Breast epithelium (tissue), 4 donors: Measurements from ENCODE around the gene PRRT1. TPM values are rescaled to one million over a fixed set of nuclear protein-coding genes. Genes with fewer than 3 reads are reported as not detected.

Source experiments
- DNase-seq, 2 donors: peaks; one replicate each; pipeline ENCODE4 v3.0.0-alpha.2; 2019; ENCODE audit warnings: low spot score in 2 of 2
- H3K27ac ChIP-seq, 2 donors: fragments of 200-600 bp; sonication (generic) in 1 of 2; one replicate each; pipeline ENCODE4 v1.5.1; 2016 to 2019; ENCODE audit warnings: mild to moderate bottlenecking in 1 of 2
- H3K27me3 ChIP-seq, 2 donors: fragments of 200-600 bp; sonication (generic) in 1 of 2; one replicate each; pipeline versions ENCODE4 v1.5.1 to v1.6.0; 2017 to 2019; ENCODE audit warnings: control low read depth in 1 of 2, mild to moderate bottlenecking in 1 of 2
- H3K36me3 ChIP-seq: fragments of 200-600 bp; one replicate; pipeline ENCODE4 v1.5.1; 2019
- H3K4me1 ChIP-seq, 2 donors: fragments of 200-600 bp; sonication (generic); one replicate each; pipeline ENCODE4 v1.5.1; 2016 to 2019; ENCODE audit warnings: control low read depth in 1 of 2
- H3K4me3 ChIP-seq, 3 donors: fragments of 200-600 bp; sonication (generic); 1 replicate in 2 of 3; 2 replicates in 1 of 3; pipeline ENCODE4 v1.5.1; 2016 to 2019; ENCODE audit warnings: mild to moderate bottlenecking in 3 of 3, moderate library complexity in 2 of 3
- H3K9me3 ChIP-seq, 2 donors: fragments of 200-600 bp; sonication (generic) in 1 of 2; one replicate each; pipeline ENCODE4 v1.5.1; 2016 to 2019; ENCODE audit warnings: control low read depth in 1 of 2
- POLR2A ChIP-seq: fragments of 450-650 bp; IDR thresholded peaks from one replicate; pipeline ENCODE4 v1.6.1; 2016; ENCODE audit warnings: antibody characterized with exemption, mild to moderate bottlenecking, moderate library complexity
- POLR2AphosphoS5 ChIP-seq, 3 donors: sonication (generic); formaldehyde crosslinking; IDR thresholded peaks; one replicate each; pipeline ENCODE4 v1.6.1; 2017; ENCODE audit warnings: antibody characterized with exemption in 3 of 3
- intact Hi-C: fragments of 100-400 bp; cut with DNase I; formaldehyde crosslinking; loops from one replicate; pipeline ENCODE4 v1.15.1; 2023; ENCODE audit warnings: low total_unique reads
- total RNA-seq, 3 donors: library from RNA; depleted of rRNA; stranded (reverse); fragments of >200 nt; gene quantifications; one replicate each; pipeline ENCODE4 v1.1.0, GENCODE V29; 2016
- TF ChIP-seq, protein P1 (sequence below), 3 donors: fragments of 450-650 bp; IDR thresholded peaks; one replicate each; pipeline ENCODE4 v1.5.1; 2016 to 2017; ENCODE audit warnings: antibody characterized with exemption in 3 of 3, mild to moderate bottlenecking in 3 of 3, moderate library complexity in 3 of 3

The PRRT1 gene
- total RNA-seq, 3 donors from 2014 or later, result 0.48 to 2.8 (median 1.3) TPM

DNA sequence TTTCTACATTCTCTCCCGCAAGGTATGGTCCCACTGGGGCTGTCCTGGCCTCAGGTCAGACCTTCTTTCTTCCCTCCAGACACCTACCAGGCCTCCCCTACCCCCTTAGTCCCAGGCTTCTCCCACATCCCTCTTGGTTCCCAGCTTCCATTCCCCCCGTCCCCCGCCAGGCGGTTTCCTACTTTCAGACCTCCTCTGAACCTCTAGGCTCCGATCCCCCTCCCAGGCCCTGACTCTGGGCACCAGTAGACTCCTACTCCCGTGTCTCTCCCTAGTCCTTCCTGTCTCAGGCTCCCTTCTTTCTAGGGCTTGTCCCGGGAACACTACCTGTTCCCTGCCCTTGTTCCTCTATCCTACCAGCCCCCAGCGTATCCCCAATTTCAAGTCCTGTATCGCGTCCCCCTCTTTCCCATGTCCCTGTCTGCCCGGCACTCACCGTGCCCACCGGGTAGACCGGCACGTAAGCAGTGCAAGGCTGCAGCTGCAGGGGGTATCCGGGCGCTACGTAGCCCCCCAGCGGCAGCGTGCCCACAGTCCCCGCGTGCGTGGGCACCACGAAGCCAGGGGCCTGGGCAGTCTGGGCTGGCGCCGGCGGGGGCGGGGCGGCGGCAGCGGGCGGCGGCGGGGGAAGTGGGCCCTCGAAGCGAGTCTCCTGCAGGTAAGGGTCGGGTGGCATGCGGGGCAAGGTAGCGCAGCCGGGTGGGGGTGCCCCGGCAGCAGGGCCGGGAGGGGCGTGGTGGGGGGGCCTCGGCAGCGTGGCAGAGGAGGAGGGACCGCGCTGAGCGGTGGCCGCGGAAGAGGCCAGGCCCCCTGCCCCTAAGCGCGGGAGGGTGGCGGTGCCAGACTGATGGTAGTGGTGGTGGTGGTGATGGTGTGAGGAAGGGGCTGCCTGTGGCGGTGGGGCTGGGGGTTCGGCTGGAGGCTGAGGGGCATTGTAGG, 1.5 kb downstream of the PRRT1 start:
- Histone ChIP-seq H3K27ac (peak overlapping the region in 1 of 2 donors; percentile 9), H3K27me3 (no peaks in the 10 kb centered on the region), H3K36me3 (no peaks in the 10 kb centered on the region), H3K4me3 (peak overlapping the region in 2 of 3 donors; percentile 82 to 84), H3K9me3 (no peaks in the 10 kb centered on the region), H3K4me1 (peaks cover 0 to 3% of the 10 kb centered on the region in 2 donors)
- no peak for TF ChIP-seq POLR2A
- TF ChIP-seq POLR2AphosphoS5 (IDR thresholded peaks at IDR 0.05), result no peak
- intact Hi-C loops, result no loop called here
- no peak for DNase-seq

GRCh38 chr6:32149092-32149755, 2.5 kb downstream of the PRRT1 start:
- Histone ChIP-seq H3K4me3 (peak overlapping the region in 2 of 3 donors; percentile 26 to 33), H3K27ac (no peak overlapping the region)
- TF ChIP-seq POLR2AphosphoS5 (IDR thresholded peaks at IDR 0.05) (no peak), POLR2A (no peak)
- TF ChIP-seq, protein P1, sequence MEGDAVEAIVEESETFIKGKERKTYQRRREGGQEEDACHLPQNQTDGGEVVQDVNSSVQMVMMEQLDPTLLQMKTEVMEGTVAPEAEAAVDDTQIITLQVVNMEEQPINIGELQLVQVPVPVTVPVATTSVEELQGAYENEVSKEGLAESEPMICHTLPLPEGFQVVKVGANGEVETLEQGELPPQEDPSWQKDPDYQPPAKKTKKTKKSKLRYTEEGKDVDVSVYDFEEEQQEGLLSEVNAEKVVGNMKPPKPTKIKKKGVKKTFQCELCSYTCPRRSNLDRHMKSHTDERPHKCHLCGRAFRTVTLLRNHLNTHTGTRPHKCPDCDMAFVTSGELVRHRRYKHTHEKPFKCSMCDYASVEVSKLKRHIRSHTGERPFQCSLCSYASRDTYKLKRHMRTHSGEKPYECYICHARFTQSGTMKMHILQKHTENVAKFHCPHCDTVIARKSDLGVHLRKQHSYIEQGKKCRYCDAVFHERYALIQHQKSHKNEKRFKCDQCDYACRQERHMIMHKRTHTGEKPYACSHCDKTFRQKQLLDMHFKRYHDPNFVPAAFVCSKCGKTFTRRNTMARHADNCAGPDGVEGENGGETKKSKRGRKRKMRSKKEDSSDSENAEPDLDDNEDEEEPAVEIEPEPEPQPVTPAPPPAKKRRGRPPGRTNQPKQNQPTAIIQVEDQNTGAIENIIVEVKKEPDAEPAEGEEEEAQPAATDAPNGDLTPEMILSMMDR (IDR thresholded peaks at IDR 0.05), result no peak

DNA sequence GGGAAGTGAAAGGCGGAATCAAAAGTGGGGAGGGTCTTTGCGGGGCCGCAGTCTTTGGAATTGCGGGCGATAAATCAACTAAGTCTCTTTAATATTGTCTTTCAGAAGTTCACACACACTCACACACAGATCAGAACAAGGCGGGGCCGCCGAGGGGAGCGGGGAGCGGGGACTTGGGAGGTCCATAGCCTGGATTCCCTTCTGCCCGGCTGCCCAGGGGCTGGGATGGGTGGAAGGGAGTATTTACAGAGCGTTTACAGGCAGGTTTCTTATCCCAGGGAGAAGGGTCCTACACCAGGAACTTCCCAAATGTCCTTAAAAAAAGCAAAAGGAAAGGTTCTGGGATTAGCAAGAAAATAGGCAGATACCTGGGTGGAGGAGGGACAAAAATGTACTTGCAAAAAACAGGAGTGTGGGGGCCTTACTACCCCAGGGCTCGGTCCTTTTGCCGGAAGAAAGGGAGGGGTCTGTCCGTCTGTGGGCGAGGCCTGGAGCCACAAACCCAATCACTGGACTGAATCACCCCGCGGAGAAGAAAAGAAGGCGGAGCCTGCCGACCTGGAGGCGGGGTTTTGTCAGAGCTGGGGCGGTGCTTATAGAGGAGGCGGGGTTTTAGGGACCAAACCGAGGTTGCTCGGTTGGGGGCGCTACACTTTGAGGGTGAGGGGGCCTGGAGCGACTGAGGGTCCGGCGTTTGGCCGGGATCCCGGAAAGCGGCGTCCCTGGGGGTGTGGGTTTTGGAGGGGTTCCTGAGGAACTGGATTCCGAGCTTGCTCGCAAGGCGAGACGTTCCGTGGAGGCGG, 3.2 kb downstream of the PRRT1 start:
- DNase-seq, result no peak
- H3K27me3 ChIP-seq, result no peaks in the 10 kb centered on the region
- H3K9me3 ChIP-seq, result no peaks in the 10 kb centered on the region
- peak overlapping the region in 2 of 3 donors; percentile 26 to 33 for H3K4me3 ChIP-seq
- H3K27ac ChIP-seq, result no peak overlapping the region
- no peaks in the 10 kb centered on the region for H3K36me3 ChIP-seq
- TF ChIP-seq, protein P1 (IDR thresholded peaks at IDR 0.05), result no peak
- no peak for TF ChIP-seq POLR2AphosphoS5 (IDR thresholded peaks at IDR 0.05)
- no peak for TF ChIP-seq POLR2A
- intact Hi-C loops, result no loop called here
- no peaks in the 10 kb centered on the region for H3K4me1 ChIP-seq

More at GRCh38 chr6:32149092-32149755, 2.5 kb downstream of the PRRT1 start:
- H3K27me3 ChIP-seq, result no peaks in the 10 kb centered on the region
- no peak for DNase-seq
- no peaks in the 10 kb centered on the region for H3K9me3 ChIP-seq
- intact Hi-C loops, result no loop called here
- no peaks in the 10 kb centered on the region for H3K36me3 ChIP-seq
- no peaks in the 10 kb centered on the region for H3K4me1 ChIP-seq

- TF ChIP-seq, protein P1 (IDR thresholded peaks at IDR 0.05), result no peak
- TF ChIP-seq POLR2A (no peak), POLR2AphosphoS5 (IDR thresholded peaks at IDR 0.05) (no peak)
- no peak overlapping the region for H3K4me3 ChIP-seq
- no peaks in the 10 kb centered on the region for H3K36me3 ChIP-seq
- intact Hi-C loops, result no loop called here
- H3K9me3 ChIP-seq, result no peaks in the 10 kb centered on the region
- no peak for DNase-seq
- H3K27ac ChIP-seq, result no peak overlapping the region
- H3K27me3 ChIP-seq, result no peaks in the 10 kb centered on the region
- no peaks in the 10 kb centered on the region for H3K4me1 ChIP-seq
Observed at GRCh38 chr6:32147401-32148132, 4.2 kb downstream of the PRRT1 start.

DNA sequence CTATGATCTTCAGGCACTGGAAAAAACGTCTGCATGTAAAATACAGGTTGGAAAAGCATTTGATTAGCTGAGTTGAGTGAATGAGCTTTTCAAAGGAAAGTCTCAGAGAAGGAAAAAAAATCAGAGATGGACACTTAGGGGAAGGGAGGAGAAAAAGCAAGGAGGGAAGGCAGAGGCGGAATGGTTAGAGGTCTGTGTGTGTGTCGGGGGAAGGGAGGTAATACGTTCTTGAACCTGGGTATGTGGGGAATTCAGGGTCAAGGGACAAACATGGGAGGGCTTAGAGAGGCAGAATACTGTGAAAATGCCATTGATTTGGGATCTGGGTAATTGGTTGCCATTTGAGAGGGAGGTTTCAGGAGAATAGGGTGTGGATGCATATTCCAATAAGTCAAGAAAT, 5.1 kb downstream of the PRRT1 start:
- TF ChIP-seq POLR2A, result no peak
- TF ChIP-seq, protein P1 (IDR thresholded peaks at IDR 0.05), result no peak
- TF ChIP-seq POLR2AphosphoS5 (IDR thresholded peaks at IDR 0.05), result no peak
- Histone ChIP-seq H3K9me3 (no peaks in the 10 kb centered on the region), H3K4me3 (no peak overlapping the region), H3K36me3 (no peaks in the 10 kb centered on the region), H3K27ac (no peak overlapping the region), H3K27me3 (no peaks in the 10 kb centered on the region), H3K4me1 (no peaks in the 10 kb centered on the region)
- no peak for DNase-seq
- intact Hi-C loops, result no loop called here
